Colonic mucosa (tissue), 4 donors: Measurements from ENCODE around the gene GALNT14. TPM values are rescaled to one million over a fixed set of nuclear protein-coding genes. Genes with fewer than 3 reads are reported as not detected.
"Not testable (repeated sequence)": the region's sequence is repeated elsewhere in the genome, so short reads cannot be mapped to it uniquely, and the experiment has no call there.

ENCODE experiments used
- DNase-seq: peaks from one replicate; pipeline ENCODE4 v3.0.0-alpha.2; 2020
- H3K27ac ChIP-seq: fragments of 200-600 bp; one replicate; pipeline ENCODE4 v1.8.0; 2021
- H3K27me3 ChIP-seq: fragments of 200-600 bp; one replicate; pipeline ENCODE4 v1.8.0; 2021
- H3K36me3 ChIP-seq: fragments of 200-600 bp; one replicate; pipeline ENCODE4 v1.8.0; 2021
- H3K4me1 ChIP-seq: fragments of 200-600 bp; one replicate; pipeline ENCODE4 v1.8.0; 2021; ENCODE audit warnings: mild to moderate bottlenecking
- H3K4me3 ChIP-seq: fragments of 200-600 bp; one replicate; pipeline ENCODE4 v1.8.0; 2021
- H3K9ac ChIP-seq, 2 donors: one replicate each; pipeline ENCODE4 v1.7.0; 2013; ENCODE audit warnings: control low read depth in 2 of 2, low read depth in 2 of 2, low read length in 2 of 2
- H3K9me3 ChIP-seq: fragments of 200-600 bp; one replicate; pipeline ENCODE4 v1.8.0; 2021
- CTCF ChIP-seq: fragments of 200-600 bp; IDR thresholded peaks from one replicate; pipeline ENCODE4 v1.8.0; 2022; ENCODE audit warnings: antibody characterized with exemption, mild to moderate bottlenecking
- intact Hi-C: fragments of 100-400 bp; cut with DNase I; formaldehyde crosslinking; loops from one replicate; pipeline ENCODE4 v1.14.1; 2022
- total RNA-seq, 2 donors: library from RNA; stranded (reverse); fragmentation: NEBNext Ultra II Directional in 1 of 2; extraction: Animal tissue kit (Norgen Biotek cat#: 25700) in 1 of 2; gene quantifications; one replicate each; pipeline ENCODE4 v1.2.1, GENCODE V29; 2021
- donor health status: healthy.
- donor health status: DM: no; HTN: no; CAD: no.
- donor health status: DM: no; HTN: no; CAD: no.

GALNT14 gene
- total RNA-seq, 2 donors from 2014 or later: 0.15 to 0.45 TPM

- no peak overlapping the region for H3K4me3 ChIP-seq
- H3K9me3 ChIP-seq: no peaks in the 10 kb centered on the region
- intact Hi-C loops: no loop called here
- H3K9ac ChIP-seq: no peak overlapping the region
- H3K36me3 ChIP-seq: no peaks in the 10 kb centered on the region
- no peak for TF ChIP-seq CTCF
- DNase-seq: peak; percentile 21
- H3K27ac ChIP-seq: no peak overlapping the region
- no peaks in the 10 kb centered on the region for H3K27me3 ChIP-seq
- no peaks in the 10 kb centered on the region for H3K4me1 ChIP-seq
These were observed 222.8 kb downstream of the GALNT14 start for GRCh38 chr2:30915486-30915885.

GRCh38 chr2:30914456-30914855 lies 223.8 kb downstream of the GALNT14 start:
- intact Hi-C loops: no loop called here
- no peak overlapping the region for H3K4me3 ChIP-seq
- H3K36me3 ChIP-seq: no peaks in the 10 kb centered on the region
- H3K9me3 ChIP-seq: no peaks in the 10 kb centered on the region
- TF ChIP-seq CTCF: no peak
- H3K27ac ChIP-seq: no peak overlapping the region
- no peaks in the 10 kb centered on the region for H3K27me3 ChIP-seq
- no peak overlapping the region for H3K9ac ChIP-seq
- no peak for DNase-seq
- no peaks in the 10 kb centered on the region for H3K4me1 ChIP-seq

- Histone ChIP-seq H3K4me1 (no peaks in the 10 kb centered on the region), H3K4me3 (no peak overlapping the region), H3K27me3 (no peaks in the 10 kb centered on the region), H3K27ac (no peak overlapping the region), H3K9me3 (no peaks in the 10 kb centered on the region), H3K9ac (no peak overlapping the region), H3K36me3 (no peaks in the 10 kb centered on the region)
- TF ChIP-seq CTCF: no peak
- DNase-seq: no peak
- intact Hi-C loops: no loop called here
These were observed 226.2 kb downstream of the GALNT14 start for GRCh38 chr2:30912056-30912455.

GRCh38 chr2:30911327-30911726 lies 226.9 kb downstream of the GALNT14 start:
- Histone ChIP-seq H3K36me3 (no peaks in the 10 kb centered on the region), H3K27me3 (no peaks in the 10 kb centered on the region), H3K9ac (no peak overlapping the region), H3K9me3 (no peaks in the 10 kb centered on the region), H3K27ac (no peak overlapping the region), H3K4me3 (no peak overlapping the region), H3K4me1 (no peaks in the 10 kb centered on the region)
- TF ChIP-seq CTCF: no peak
- no peak for DNase-seq
- intact Hi-C loops: no loop called here

GRCh38 chr2:30910686-30911085 lies 227.6 kb downstream of the GALNT14 start:
- Histone ChIP-seq H3K27ac (no peak overlapping the region), H3K9me3 (no peaks in the 10 kb centered on the region), H3K4me1 (no peaks in the 10 kb centered on the region), H3K36me3 (no peaks in the 10 kb centered on the region), H3K4me3 (no peak overlapping the region), H3K9ac (no peak overlapping the region), H3K27me3 (no peaks in the 10 kb centered on the region)
- intact Hi-C loops: no loop called here
- no peak for DNase-seq
- TF ChIP-seq CTCF: no peak

- DNase-seq, H3K4me1 ChIP-seq, H3K27me3 ChIP-seq, H3K4me3 ChIP-seq, H3K9me3 ChIP-seq, H3K36me3 ChIP-seq, H3K9ac ChIP-seq, H3K27ac ChIP-seq, intact Hi-C loops: not testable (repeated sequence)
These were observed 233.8 kb downstream of the GALNT14 start for GRCh38 chr2:30904437-30904836.
